H1 (cell line): ENCODE data around the gene IDUA. TPM values are rescaled to one million over a fixed set of nuclear protein-coding genes. Genes with fewer than 3 reads are reported as not detected.
A peak's percentile ranks its signal among the peaks of the same experiment; 100 is the strongest.

Experiments used
- CTCF ChIA-PET: fragments of 300-600 bp; sonication (Branson Sonifier 250); formaldehyde crosslinking; loops from one replicate; lab custom pipeline; 2021; ENCODE audit not compliant: partially characterized antibody; lab: Charles Lee
- POLR2A ChIA-PET: fragments of 300-600 bp; sonication (Branson Sonifier 250); formaldehyde crosslinking; loops from one replicate; lab custom pipeline; 2021; ENCODE audit warnings: inconsistent platforms; ENCODE audit not compliant: partially characterized antibody; lab: Charles Lee
- DNase-seq, 2 experiments: peaks; one replicate each; pipeline versions ENCODE4 v3.0.0 to v3.0.0-alpha.2; 2010 to 2022; ENCODE audit warnings: low spot score in 2 of 2, low read depth in 1 of 2, mixed read lengths in 1 of 2
- FAIRE-seq: peaks from 2 replicates; lab custom pipeline; 2011; peaks lifted over from hg19 to GRCh38; lab: Jason Lieb, UNC
- H2AFZ ChIP-seq: 2 replicates; pipeline ENCODE4 v1.8.1; 2012; ENCODE audit warnings: low read length, inconsistent platforms
- H2AK5ac ChIP-seq: 2 replicates; pipeline ENCODE4 v1.6.1; 2013; ENCODE audit warnings: low read depth, low read length
- H2BK120ac ChIP-seq: replicated peaks from 2 replicates; pipeline ENCODE3; 2013; ENCODE audit warnings: low read depth, low read length, inconsistent platforms
- H2BK12ac ChIP-seq: 2 replicates; pipeline ENCODE4 v1.6.1; 2013; ENCODE audit warnings: low read depth, low read length
- H2BK15ac ChIP-seq: 2 replicates; pipeline ENCODE4 v1.6.1; 2013; ENCODE audit warnings: low read length
- H2BK20ac ChIP-seq: 2 replicates; pipeline ENCODE4 v1.6.1; 2013; ENCODE audit warnings: low read length
- H2BK5ac ChIP-seq: 2 replicates; pipeline ENCODE4 v1.6.1; 2013; ENCODE audit warnings: low read depth, low read length
- H3K14ac ChIP-seq: 2 replicates; pipeline ENCODE4 v1.6.1; 2013; ENCODE audit warnings: inconsistent platforms; ENCODE audit not compliant: insufficient read length
- H3K18ac ChIP-seq: 2 replicates; pipeline ENCODE4 v1.6.1; 2013; ENCODE audit warnings: low read length; ENCODE audit errors: extremely low read depth
- H3K23ac ChIP-seq: 2 replicates; pipeline ENCODE4 v1.6.1; 2013; ENCODE audit warnings: inconsistent platforms; ENCODE audit not compliant: insufficient read length
- H3K23me2 ChIP-seq: 2 replicates; pipeline ENCODE4 v1.6.1; 2013; ENCODE audit warnings: low read depth, low read length
- H3K27ac ChIP-seq: 2 replicates; pipeline ENCODE4 v1.6.1; 2011; ENCODE audit warnings: low read depth, low read length, inconsistent platforms
- H3K27me3 ChIP-seq, 4 experiments: replicated peaks in 1 of 4; 1 replicate in 1 of 4; 2 replicates in 3 of 4; pipeline versions ENCODE4 v1.6.1 to v1.8.1; 2011 to 2013; ENCODE audit warnings: low read length in 3 of 4, mild to moderate bottlenecking in 3 of 4, inconsistent platforms in 2 of 4, mixed read lengths in 2 of 4, moderate library complexity in 1 of 4; ENCODE audit not compliant: control insufficient read depth in 3 of 4, insufficient read depth in 3 of 4; ENCODE audit errors: extremely low read depth in 1 of 4
- H3K36me3 ChIP-seq, 4 experiments: 2 replicates each; pipeline versions ENCODE4 v1.6.1 to v1.8.1; 2011 to 2013; ENCODE audit warnings: mild to moderate bottlenecking in 4 of 4, low read length in 3 of 4, moderate library complexity in 2 of 4, control low read depth in 1 of 4, inconsistent platforms in 1 of 4; ENCODE audit not compliant: insufficient read depth in 4 of 4, control insufficient read depth in 2 of 4
- H3K4ac ChIP-seq: replicated peaks from 2 replicates; pipeline ENCODE3; 2013; ENCODE audit warnings: low read length, low read depth, mixed read lengths, inconsistent platforms; ENCODE audit not compliant: insufficient read length
- H3K4me1 ChIP-seq, 4 experiments: replicated peaks in 1 of 4; 1 replicate in 1 of 4; 2 replicates in 3 of 4; pipeline versions ENCODE4 v1.6.1 to v1.8.1; 2011 to 2013; ENCODE audit warnings: low read length in 3 of 4, inconsistent platforms in 2 of 4, mixed read lengths in 1 of 4; ENCODE audit not compliant: insufficient read depth in 4 of 4, control insufficient read depth in 3 of 4
- H3K4me2 ChIP-seq, 2 experiments: 2 replicates each; pipeline versions ENCODE4 v1.6.1 to v1.8.1; 2011 to 2013; ENCODE audit warnings: low read depth in 2 of 2, low read length in 2 of 2, control low read depth in 1 of 2, inconsistent platforms in 1 of 2, mild to moderate bottlenecking in 1 of 2; ENCODE audit not compliant: insufficient read depth in 1 of 2
- H3K4me3 ChIP-seq, 4 experiments: fragments of 200-600, 300-600 bp in 1 of 4; sonication (generic), shearing (Covaris generic), sonication (Bioruptor Twin) in 1 of 4; 2 replicates each; pipeline versions ENCODE4 v1.5.1 to v1.8.1; 2011 to 2016; ENCODE audit warnings: low read length in 4 of 4, low read depth in 3 of 4, control low read depth in 2 of 4, inconsistent platforms in 2 of 4, mild to moderate bottlenecking in 2 of 4, mixed read lengths in 1 of 4, moderate library complexity in 1 of 4; ENCODE audit not compliant: insufficient read depth in 2 of 4; ENCODE audit errors: extremely low read depth in 1 of 4
- H3K56ac ChIP-seq: replicated peaks from 2 replicates; pipeline ENCODE3; 2013; ENCODE audit warnings: low read depth, mild to moderate bottlenecking, mixed read lengths, low read length, inconsistent platforms; ENCODE audit not compliant: insufficient read length
- H3K79me1 ChIP-seq: 2 replicates; pipeline ENCODE4 v1.6.1; 2013; ENCODE audit warnings: low read depth, low read length, control low read depth
- H3K79me2 ChIP-seq, 2 experiments: 2 replicates each; pipeline versions ENCODE4 v1.6.1 to v1.8.1; 2012 to 2013; ENCODE audit warnings: low read length in 2 of 2, mild to moderate bottlenecking in 2 of 2, inconsistent platforms in 1 of 2; ENCODE audit not compliant: insufficient read depth in 2 of 2, control insufficient read depth in 1 of 2
- H3K9ac ChIP-seq, 4 experiments: replicated peaks in 1 of 4; 1 replicate in 1 of 4; 2 replicates in 3 of 4; pipeline versions ENCODE4 v1.6.1 to v1.8.1; 2011 to 2013; ENCODE audit warnings: low read depth in 3 of 4, low read length in 3 of 4, control low read depth in 2 of 4, mild to moderate bottlenecking in 2 of 4, moderate library complexity in 2 of 4, inconsistent platforms in 1 of 4; ENCODE audit errors: extremely low read depth in 1 of 4
- H3K9me3 ChIP-seq, 2 experiments: 2 replicates each; pipeline versions ENCODE4 v1.6.1 to v1.8.1; 2012 to 2013; ENCODE audit warnings: mild to moderate bottlenecking in 2 of 2, moderate library complexity in 2 of 2, control low read depth in 1 of 2, inconsistent platforms in 1 of 2, low read depth in 1 of 2, low read length in 1 of 2, mixed read lengths in 1 of 2; ENCODE audit not compliant: insufficient read depth in 2 of 2
- H4K20me1 ChIP-seq, 2 experiments: replicated peaks in 1 of 2; 2 replicates each; pipeline versions ENCODE3 to v1.8.1; 2011 to 2013; ENCODE audit warnings: inconsistent platforms in 2 of 2, low read length in 2 of 2, mild to moderate bottlenecking in 1 of 2; ENCODE audit not compliant: insufficient read depth in 2 of 2, control insufficient read depth in 1 of 2
- H4K5ac ChIP-seq: 2 replicates; pipeline ENCODE4 v1.6.1; 2013; ENCODE audit warnings: low read length, low read depth, mixed read lengths, inconsistent platforms; ENCODE audit not compliant: insufficient read length
- H4K8ac ChIP-seq: 2 replicates; pipeline ENCODE4 v1.8.0; 2013; ENCODE audit warnings: mild to moderate bottlenecking, moderate library complexity, low read length, inconsistent platforms; ENCODE audit not compliant: insufficient read depth; ENCODE audit errors: extremely low read depth
- H4K91ac ChIP-seq: replicated peaks from 2 replicates; pipeline ENCODE3; 2013; ENCODE audit warnings: low read length, mixed read lengths, inconsistent platforms; ENCODE audit not compliant: insufficient read length
- BRCA1 ChIP-seq: IDR thresholded peaks from 2 replicates; pipeline ENCODE4 v1.6.1; 2012; ENCODE audit warnings: low read depth, low read length, improper control_type of control experiment
- CEBPB ChIP-seq: IDR thresholded peaks from 2 replicates; pipeline ENCODE4 v1.6.1; 2012; ENCODE audit warnings: low read depth, low read length
- EZH2 ChIP-seq: fragments of 200-600 bp; sonication (generic); IDR thresholded peaks from 2 replicates; pipeline ENCODE4 v1.7.1; 2012; ENCODE audit warnings: low read depth, mild to moderate bottlenecking, moderate library complexity, low read length, inconsistent platforms; ENCODE audit not compliant: severe bottlenecking
- KDM4A ChIP-seq: IDR thresholded peaks from one replicate; pipeline ENCODE4 v1.7.1; 2012; ENCODE audit warnings: low read depth, mild to moderate bottlenecking, moderate library complexity, low read length, inconsistent platforms; ENCODE audit not compliant: severe bottlenecking
- KDM5A ChIP-seq: fragments of 200-600 bp; IDR thresholded peaks from 2 replicates; pipeline ENCODE4 v1.7.1; 2012; ENCODE audit warnings: mild to moderate bottlenecking, low read length, inconsistent platforms, mixed read lengths
- POLR2A ChIP-seq, 2 experiments: IDR thresholded peaks; 1 replicate in 1 of 2; 2 replicates in 1 of 2; pipeline ENCODE4 v1.6.1; 2011; ENCODE audit warnings: low read depth in 2 of 2, low read length in 2 of 2, mild to moderate bottlenecking in 2 of 2; ENCODE audit errors: control extremely low read depth in 1 of 2
- USF2 ChIP-seq: IDR thresholded peaks from 2 replicates; pipeline ENCODE4 v1.6.1; 2011; ENCODE audit warnings: low read length, improper control_type of control experiment
- WGBS, 2 experiments: shearing (Covaris generic) in 1 of 2; methylation state at CpG; one replicate each; pipeline versions ENCODE4 v1.1.6 to v1.1.7; 2013 to 2015; ENCODE audit warnings: low lambda C conversion rate in 2 of 2, mixed read lengths in 2 of 2, inconsistent platforms in 1 of 2, low coverage in 1 of 2, missing lambda C conversion rate in 1 of 2; ENCODE audit not compliant: insufficient replicate concordance in 2 of 2, insufficient coverage in 1 of 2, insufficient read length in 1 of 2; ENCODE audit errors: extremely low coverage in 1 of 2, missing lambda C conversion rate in 1 of 2; 5-methylcytosine and 5-hydroxymethylcytosine counted together
- polyA plus RNA-seq, 7 experiments: library from polyadenylated mRNA; depleted of rRNA in 3 of 7; stranded (reverse) in 5 of 7; unstranded in 2 of 7; fragments of >200 nt in 5 of 7; fragments of 200-250 nt in 2 of 7; gene quantifications; 1 replicate in 5 of 7; 2 replicates in 1 of 7; 4 replicates in 1 of 7; pipeline versions ENCODE4 v1.2.1 to v1.2.3, GENCODE V29; 2011 to 2013; ENCODE audit warnings: missing spikeins in 2 of 7, mixed read lengths in 2 of 7
- total RNA-seq: library from RNA; stranded (reverse); fragmentation: NEBNext Ultra II Directional; extraction: Animal tissue kit (Norgen Biotek cat#: 25700); gene quantifications from 2 replicates; pipeline ENCODE4 v1.2.1, GENCODE V29; 2021
- TF ChIP-seq, protein P1 (sequence below): IDR thresholded peaks from 2 replicates; pipeline ENCODE4 v1.6.1; 2012; ENCODE audit warnings: inconsistent platforms

The IDUA gene
- total and polyA plus RNA-seq, 2 of the 8 experiments (the other 6 are each of a cell fraction or from before 2014, with no cell fraction given), result 2.8 to 4.8 TPM

GRCh38 chr4:986428-986878, 391 bp upstream of the IDUA start:
- Histone ChIP-seq H3K4ac (no peak overlapping the region), H3K23me2 (peaks cover 5% of the 10 kb centered on the region; the same call in 1 of the 2 replicates), H3K9me3 (no peaks in the 10 kb centered on the region), H2BK120ac (no peak overlapping the region), H3K27me3 (peaks cover 0 to 21% (median 14%) of the 10 kb centered on the region in 4 experiments; a peak in 6 of 7 replicates), H2BK15ac (no peak overlapping the region), H3K79me1 (no peaks in the 10 kb centered on the region), H4K8ac (no peak overlapping the region; the same call in 1 of the 2 replicates), H2BK12ac (peak overlapping the region; percentile 77; the same call in 1 of the 2 replicates), H3K14ac (no peak overlapping the region), H2BK20ac (no peak overlapping the region), H3K23ac (no peak overlapping the region), H3K18ac (peak overlapping the region; percentile 13; the same call in 1 of the 2 replicates), H3K56ac (no peak overlapping the region), H2AFZ (peak overlapping the region; percentile 94), H4K20me1 (peaks cover 2 to 6% of the 10 kb centered on the region in 2 experiments), H3K4me1 (peaks cover 0 to 3% (median 1%) of the 10 kb centered on the region in 4 experiments; a peak in 4 of 7 replicates), H2BK5ac (0 out of 2 replicates have a peak overlapping the region, but pooled peaks have one; percentile 13), H3K9ac (peak overlapping the region in 1 of 4 experiments; percentile 15; a peak in 1 of 7 replicates), H2AK5ac (no peak overlapping the region), H4K5ac (peak overlapping the region; percentile 12), H3K4me3 (peak overlapping the region; percentile 50 to 66 (median 64)), H3K4me2 (peak overlapping the region; percentile 75 to 98), H4K91ac (no peak overlapping the region), H3K27ac (no peak overlapping the region), H3K79me2 (no peaks in the 10 kb centered on the region), H3K36me3 (no peaks in the 10 kb centered on the region; a peak in 1 of 8 replicates)
- WGBS, 2 experiments, result 13% methylated on average over 14 of the region's 14 CpGs; no CpG with 5 or more reads in 1 of the 2 experiments
- CTCF ChIA-PET, result interaction anchor here (1.0 to 1.6 kb wide), 7 partner anchors 8 to 90 kb away, joined by 3 to 5 read pairs (median 4); no protein-coding TSS in a partner anchor
- DNase-seq (no peak), FAIRE-seq (no peak)
- POLR2A ChIA-PET, result no interaction called here
- TF ChIP-seq KDM5A (no peak), KDM4A (peak; percentile 39), EZH2 (no peak), POLR2A (IDR thresholded peaks at IDR 0.05; ENCODE audit: control extremely low read depth in 1 of 2, low read depth in 2 of 2, low read length in 2 of 2) (no peak), USF2 (no peak), CEBPB (no peak), BRCA1 (no peak)
- TF ChIP-seq, protein P1, sequence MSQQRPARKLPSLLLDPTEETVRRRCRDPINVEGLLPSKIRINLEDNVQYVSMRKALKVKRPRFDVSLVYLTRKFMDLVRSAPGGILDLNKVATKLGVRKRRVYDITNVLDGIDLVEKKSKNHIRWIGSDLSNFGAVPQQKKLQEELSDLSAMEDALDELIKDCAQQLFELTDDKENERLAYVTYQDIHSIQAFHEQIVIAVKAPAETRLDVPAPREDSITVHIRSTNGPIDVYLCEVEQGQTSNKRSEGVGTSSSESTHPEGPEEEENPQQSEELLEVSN, result 0 out of 2 replicates have a peak, but pooled peaks have one; percentile 10
